Mucosa of gallbladder (tissue), 1 donor: ENCODE measurements around the gene ACOT11. TPM values are rescaled to one million over a fixed set of nuclear protein-coding genes. Genes with fewer than 3 reads are reported as not detected.

Experiments
- DNase-seq: peaks from one replicate; pipeline ENCODE4 v3.0.0-alpha.2; 2020; ENCODE audit warnings: low spot score
- total RNA-seq: library from RNA; stranded (reverse); gene quantifications from one replicate; pipeline ENCODE4 v1.2.1, GENCODE V29; 2021
- donor health status: DM: no; HTN: no; CAD: no.

Gene ACOT11
- total RNA-seq, 1 donor from 2014 or later: 38.1 TPM

DNA sequence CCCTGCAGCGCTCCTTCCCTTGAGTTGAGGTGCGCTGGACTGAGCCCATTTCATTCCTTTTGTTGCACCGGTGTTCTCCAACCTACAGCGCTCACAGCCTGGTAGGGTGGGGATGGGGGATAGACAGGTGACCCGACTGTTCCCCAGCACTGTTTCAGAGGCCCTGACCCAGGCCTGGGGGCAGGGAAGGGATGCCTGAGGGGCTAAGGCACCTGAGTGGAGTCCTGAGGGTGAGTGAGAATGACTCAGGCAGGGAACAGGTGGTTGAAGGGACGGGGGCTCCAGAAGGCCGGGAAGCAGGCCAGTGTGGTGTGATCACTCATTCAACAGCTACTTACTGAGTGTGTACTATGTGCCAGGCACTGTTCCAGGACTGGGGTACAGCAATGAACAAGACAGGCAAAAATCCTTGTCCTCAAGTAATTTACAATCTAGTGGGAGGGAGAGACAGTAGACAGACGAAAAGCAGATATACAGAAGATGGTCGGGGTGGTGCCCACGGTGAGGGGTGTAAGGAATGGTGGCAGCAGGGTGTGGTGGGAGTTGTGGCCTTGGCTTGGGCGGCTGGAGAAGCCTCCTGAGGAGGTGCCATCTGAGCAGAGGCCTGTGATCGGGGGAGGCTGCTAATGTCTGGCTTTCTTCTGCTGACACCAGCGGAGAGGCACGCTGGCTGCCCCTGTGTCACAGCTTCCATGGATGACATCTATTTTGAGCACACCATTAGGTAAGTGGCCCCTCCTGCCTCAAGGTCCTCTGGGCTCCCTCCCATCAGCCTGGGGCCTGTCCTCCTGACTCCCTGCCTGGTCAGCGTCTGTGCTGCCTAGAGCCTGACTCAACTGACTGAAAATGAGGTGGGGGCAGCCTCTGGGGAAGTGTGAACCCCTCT lies 37.4 kb downstream of the ACOT11 start:
- DNase-seq: no peak

DNA sequence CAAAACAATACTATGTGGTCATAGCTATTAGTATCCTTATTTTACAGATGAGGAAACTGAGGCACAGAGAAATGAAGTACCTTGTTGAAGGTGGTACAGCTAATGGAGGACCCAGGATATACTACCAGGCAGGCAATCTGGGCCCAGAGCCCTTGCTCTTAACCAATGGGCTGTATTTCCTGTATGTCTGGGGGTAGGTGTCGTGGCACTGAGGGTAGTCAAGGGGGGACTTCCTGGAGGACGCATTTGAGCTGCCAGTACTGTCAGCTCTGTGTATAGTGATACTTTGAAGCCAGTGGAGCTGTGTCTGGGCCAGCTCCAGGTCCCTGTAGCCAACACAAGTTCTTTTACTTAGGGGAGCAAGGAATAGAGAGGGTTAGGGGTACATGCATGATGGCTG lies 40.3 kb downstream of the ACOT11 start:
- DNase-seq: no peak

DNA sequence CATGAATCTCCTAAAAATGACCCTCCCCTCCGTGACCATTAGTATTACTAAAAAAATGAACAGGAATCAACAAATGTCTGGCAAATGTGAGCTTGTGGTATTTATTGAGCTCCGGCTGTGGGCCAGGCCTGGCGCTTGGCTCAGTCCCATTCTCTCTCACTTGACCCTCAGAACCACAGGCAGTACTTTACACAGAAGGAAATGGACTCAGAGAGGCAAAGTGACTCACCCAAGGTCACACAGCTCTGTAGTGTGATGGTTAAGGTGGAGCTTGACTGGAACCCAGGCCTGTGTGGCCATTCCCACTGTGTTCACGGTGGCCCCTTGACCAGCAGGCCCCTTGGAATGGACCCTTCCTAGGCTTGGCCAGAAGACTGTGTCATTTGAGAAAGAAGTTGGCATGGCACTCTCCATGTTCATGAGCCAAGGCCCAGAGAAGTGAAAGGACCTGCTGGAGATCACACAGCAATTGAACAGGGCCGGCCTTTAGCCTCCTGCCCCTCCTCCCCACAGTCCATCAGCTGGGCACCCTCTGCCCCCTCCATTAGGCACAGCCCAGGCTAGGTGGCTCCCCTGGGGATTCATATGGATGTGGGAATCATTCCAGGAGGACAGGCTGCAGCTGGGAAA lies 43.2 kb downstream of the ACOT11 start:
- no peak for DNase-seq

DNA sequence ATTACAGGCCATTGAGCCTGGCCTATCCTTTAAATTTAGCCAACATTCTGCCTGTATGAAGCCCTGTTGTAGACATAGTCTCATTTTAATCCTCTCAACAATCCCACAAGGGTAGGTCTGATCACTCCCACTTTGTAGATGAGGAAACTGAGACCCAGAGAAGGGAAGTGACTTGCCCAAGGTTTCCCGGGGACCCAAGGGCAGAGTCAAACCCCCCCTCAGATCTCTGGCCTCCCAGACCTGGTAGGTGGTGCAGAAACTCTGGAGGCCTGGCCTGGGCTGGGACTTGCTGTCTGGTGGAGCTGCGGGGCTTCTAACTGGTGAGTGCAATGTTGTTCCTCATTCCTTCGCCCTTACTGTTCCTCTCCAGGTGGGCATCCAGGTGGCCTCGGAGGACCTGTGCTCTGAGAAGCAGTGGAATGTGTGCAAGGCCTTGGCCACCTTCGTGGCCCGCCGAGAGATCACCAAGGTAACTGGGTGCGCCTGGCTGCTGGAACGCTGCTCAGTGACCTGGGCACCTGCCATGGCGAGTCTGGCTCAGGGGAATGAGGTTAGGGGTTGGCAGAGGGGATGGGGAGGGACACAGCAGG lies 45.6 kb downstream of the ACOT11 start:
- no peak for DNase-seq

DNA sequence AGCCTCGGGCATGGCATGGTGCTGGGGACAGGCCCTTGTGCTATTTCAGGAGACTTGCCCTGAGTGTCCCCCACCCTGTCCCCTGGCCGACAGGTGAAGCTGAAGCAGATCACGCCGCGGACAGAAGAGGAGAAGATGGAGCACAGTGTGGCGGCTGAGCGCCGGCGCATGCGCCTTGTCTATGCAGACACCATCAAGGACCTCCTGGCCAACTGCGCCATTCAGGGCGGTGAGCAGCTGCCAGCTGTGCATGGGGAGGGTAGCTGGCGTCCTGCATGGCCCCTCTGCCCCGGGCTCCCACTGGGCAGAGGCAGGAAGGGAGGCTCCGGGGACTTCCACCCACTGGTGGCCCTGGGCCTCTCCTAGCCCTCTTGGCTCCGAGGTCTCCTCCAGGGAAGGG lies 46.4 kb downstream of the ACOT11 start:
- DNase-seq: no peak

DNA sequence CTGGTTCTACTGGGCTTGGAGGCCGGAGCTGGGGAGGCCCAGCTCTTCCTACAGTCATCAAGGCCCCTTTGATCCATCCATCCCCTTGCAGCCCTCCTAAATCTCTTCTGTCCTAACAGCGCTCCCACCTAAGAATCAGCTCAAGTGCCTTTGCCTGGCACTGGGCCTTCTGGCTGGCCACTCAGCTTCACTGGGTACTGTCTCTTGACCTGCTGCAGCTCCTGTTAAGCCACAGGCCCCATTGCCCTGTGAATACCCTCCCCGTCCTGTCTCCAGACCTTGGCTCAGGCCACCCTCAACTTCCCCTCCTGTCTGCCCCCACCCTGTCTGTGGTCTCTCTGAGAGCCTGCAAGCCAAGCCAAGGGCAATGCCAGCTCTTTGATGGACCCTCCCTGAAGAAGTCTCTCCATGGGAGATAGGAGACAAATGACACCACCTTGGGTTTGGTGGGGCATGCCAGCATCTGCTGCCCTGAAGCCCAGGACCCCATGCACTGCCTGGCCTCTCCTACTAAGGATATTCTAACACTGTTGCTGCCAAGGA lies 48.0 kb downstream of the ACOT11 start:
- no peak for DNase-seq

DNA sequence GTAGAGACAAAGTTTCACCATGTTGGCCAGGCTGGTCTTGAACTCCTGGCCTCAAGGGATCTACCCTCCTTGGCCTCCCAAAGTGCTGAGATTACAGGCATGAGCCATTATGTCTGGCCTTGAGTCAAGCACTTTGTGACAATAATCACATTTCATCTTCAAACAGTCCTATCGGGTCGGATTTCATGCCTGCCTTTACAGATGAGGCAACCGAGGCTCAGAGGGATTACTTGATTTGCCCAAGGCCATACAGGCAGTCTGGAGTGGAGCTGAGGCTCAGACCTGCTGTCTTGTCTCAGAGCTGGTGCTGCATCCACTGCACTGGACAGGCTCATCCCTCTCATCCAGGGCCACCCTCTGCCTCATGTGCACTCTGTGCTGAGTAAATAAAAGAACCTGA lies 48.7 kb downstream of the ACOT11 start:
- no peak for DNase-seq

DNA sequence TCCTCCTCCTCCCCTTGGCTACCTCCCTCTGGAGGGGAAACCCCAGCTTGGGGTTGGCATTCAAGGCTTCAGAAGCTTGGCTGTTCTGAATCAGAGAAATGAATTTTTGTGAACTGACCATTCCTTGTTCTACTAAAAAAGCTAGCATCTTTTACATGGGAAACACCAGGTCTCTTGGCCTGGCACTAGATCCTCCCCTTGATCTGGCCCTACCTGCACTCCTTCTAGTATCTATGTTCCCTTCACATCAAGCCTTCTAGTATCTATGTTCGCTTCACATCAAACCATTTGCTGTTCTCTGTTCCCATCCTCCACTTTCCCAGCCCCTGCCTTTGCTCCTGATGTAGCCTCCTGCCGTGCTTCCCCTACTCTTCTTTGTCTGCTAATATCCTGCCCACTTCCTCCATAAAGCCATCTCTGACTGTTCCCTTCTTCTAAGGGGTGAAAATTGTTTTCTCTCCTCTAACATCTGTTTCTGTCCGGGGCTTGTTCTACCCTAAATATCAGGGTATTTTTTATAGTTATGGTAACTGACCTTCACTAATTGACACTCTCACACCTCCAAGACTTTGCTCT lies 49.5 kb downstream of the ACOT11 start:
- no peak for DNase-seq

DNA sequence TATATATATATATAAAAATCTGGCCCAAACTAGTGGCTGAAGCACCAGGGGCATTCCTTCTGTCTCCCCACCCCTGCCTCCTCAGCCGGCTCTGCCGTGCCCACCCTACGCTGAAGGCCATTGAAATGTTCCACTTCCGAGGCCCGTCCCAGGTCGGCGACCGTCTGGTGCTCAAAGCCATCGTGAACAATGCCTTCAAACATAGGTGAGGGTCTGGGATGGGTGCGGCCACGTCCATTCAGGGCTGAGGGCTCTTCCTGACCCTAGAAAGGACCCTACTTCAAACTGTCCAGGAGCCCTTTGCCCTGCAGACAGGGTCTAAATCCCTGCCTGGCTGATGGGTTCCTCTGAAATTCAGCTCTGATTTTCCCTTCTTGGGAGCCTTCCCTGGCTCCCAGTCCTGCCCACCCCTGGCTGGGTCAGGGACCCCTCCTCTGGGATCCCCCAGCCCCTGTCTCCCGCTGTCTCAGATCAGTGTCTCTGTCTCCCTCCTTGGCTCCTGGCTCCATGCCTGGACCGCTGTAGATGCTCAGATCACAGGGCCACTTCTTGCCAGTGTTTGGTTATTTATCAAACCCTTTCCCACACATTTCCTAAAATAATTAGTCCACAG lies 51.3 kb downstream of the ACOT11 start:
- DNase-seq: no peak

DNA sequence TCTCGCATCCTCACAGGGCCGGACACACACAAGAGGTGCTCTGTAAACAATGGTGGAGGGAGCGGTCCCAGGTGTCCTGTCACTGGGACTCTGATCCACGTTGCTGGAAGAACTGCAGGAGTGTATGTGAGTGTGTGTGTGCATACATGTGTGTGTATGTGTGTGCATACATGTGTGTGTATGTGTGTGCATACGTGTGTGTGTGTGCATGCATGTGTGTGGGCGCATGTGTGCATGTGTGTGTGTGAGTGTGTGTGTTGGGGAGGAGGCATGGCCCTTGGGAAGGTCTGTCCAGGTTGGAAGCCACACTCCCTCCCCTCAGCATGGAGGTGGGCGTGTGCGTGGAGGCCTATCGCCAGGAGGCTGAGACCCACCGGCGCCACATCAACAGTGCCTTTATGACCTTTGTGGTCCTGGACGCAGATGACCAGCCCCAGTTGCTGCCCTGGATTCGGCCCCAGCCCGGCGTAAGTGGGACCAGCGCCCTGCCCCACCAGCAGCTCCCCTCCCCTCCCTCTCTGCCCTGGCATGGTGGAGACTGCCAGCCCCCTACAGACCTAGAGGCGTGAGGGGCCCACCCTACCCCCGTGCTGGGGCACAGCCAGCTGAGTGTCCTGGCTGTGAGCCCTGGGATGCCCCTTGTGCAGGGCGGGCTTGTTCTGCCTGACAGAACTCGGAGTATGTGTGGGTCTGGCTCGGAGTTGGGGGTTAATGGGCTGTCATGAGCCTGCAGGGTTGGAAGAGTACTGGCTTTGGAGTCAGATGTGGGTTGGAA lies 53.1 kb downstream of the ACOT11 start:
- DNase-seq: no peak

DNA sequence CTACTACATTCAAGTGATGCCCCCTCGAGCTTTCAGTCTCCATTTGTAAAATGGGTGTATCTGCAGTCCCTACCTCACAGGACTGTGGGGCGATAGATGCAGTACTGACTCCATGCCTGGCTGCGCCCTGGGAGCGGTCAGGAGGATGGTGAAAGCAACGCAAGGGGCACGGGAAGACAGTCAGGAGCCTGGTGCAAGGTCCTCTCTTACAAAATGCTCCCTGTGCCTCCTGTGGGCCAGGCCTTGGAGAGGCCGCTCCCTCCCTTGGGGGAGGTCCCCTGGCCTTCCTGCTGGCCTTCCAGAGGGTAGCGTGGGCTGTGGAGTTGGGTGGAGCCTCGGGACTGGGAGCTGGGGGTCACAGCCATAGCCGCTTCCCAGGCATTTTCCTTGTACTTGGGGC lies 53.7 kb downstream of the ACOT11 start:
- DNase-seq: no peak

DNA sequence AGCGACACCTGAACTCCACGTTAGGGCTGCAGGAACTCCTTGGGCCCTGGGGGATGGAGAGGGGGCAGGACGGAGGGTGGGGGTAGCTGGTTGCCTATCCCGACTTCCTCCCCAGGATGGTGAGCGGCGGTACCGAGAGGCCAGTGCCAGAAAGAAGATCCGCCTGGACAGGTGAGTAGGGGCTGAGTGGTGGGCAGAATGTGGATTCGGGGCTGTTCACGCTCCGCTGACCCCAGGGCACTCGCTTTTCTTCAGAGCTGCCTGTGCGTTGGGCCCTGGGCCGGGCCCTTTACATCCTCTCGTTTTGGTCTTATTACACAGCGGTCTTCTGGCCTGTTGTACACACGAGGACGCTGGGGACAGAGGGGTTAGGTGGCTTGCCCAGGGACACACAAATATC lies 54.5 kb downstream of the ACOT11 start:
- DNase-seq: no peak

DNA sequence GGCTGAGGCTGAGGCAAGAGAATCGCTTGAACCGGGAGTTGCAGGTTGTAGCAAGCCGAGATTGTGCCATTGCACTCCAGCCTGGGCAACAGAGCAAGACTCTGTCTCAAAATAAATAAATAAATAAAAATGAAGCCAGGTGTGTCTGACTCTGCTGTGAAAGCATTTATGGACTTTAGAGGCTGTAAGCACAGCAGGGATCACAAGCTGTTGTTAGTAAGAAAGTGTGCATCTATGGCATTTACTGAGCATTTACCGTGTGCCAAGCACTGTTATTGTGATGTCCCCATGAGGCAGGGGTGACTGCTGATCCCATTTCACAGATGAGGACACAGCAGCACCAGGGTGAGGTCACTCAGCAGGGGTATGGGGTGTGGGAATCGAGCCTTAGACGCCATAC lies 55.2 kb downstream of the ACOT11 start:
- no peak for DNase-seq

DNA sequence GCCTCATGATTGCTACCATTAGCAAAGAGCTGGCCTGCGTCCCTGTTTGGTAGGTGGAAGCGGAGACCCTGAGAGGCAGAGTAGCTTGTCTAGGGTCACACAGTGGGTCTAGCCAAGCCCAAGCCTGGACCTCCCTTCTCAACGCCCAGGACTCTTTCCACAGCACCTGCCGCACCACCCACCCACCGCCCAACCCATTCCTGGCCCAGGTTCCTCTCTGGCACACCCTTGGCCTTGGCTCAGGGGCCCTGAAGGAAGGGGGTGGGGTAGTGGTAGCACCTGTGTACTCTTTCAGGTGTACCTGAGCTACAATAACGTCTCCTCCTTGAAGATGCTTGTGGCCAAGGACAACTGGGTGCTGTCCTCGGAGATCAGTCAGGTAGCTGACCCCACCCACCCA lies 56.0 kb downstream of the ACOT11 start:
- no peak for DNase-seq

DNA sequence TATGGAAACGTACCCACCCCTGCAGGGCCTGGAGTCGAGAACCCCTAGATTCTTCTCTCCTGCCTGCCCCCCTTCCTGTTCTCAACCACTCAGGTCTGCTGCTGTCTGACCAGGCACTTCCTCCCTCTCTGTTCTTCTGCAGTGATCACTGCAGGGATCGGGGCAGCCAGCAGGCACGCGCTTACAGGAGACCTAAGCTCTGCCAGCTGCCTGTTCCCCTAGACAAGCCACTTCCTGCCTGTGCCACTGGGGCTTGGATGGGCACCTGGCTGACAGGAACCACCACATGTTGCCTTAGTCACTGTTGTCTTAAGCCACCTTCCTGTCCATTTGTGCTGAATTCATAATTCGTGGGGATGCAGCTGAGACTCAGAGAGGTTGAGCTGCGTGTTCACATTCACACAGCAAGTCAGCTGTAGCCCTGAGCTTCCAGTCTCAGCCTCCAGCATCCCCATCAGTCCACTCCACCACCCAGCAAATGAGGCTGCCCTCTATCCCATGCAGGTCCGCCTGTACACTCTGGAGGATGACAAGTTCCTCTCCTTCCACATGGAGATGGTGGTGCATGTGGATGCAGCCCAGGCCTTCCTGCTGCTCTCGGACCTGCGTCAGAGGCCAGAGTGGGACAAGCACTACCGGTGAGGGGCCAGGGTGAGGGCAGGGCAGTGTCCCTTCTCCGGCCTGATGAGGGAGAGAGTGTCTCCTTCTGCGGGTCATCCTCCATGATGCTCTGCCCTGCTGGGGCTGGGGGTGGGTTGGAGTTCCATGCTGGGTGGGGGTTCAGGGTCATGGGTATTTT lies 56.7 kb downstream of the ACOT11 start:
- no peak for DNase-seq

DNA sequence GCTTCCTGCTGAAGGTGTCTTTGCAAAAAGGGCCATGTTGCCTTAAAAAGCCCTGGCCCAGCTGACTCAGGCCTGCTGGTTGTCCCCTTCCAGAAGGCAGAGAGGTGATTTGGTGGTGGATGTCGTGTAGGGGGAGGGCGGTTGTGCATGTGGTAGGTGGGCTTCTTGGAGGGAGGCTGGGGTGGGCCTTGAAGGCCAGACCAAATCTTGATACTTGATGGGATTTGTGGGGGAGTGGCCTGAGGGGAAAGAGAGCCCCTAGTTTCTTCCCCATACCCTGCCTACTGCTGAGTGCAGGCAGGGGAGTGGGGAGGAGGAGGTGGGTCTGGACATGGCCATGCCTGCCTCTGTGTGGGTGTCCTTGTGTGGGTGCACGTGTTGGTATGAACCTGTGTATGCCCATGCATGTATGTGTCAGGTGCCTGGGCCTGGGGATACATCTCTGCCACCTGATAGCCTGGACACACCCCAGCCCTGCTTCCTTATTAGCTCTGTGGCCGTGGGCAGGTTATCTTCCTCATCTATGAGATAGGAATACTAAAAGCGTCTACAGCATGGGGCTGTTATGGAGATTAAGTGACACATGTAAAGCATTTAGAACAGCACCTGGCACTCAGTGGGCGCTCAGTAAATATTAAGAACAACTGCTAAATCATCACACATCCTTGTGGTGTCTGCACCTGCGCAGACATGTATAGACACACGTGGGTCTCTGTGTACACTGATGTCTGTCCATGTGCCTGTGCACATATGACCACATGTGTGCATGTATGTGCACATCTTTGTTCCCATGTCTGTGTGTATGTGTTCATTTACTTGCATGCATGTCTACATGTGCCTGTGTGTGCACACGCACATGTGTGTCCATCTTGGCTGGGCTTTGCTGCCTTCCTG lies 58.3 kb downstream of the ACOT11 start:
- DNase-seq: no peak

DNA sequence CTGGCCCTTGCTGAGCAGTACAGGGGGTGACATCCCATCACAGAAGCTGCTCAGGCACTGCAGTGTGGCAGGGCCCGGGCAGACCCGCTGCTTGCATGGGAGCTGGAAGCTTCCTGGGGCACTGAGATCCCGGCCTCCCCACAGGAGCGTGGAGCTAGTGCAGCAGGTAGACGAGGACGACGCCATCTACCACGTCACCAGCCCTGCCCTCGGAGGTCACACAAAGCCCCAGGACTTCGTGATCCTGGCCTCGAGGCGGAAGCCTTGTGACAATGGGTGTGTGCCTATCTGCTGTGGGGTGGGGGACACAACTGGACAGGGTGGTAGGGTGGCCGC lies 58.9 kb downstream of the ACOT11 start:
- no peak for DNase-seq

DNA sequence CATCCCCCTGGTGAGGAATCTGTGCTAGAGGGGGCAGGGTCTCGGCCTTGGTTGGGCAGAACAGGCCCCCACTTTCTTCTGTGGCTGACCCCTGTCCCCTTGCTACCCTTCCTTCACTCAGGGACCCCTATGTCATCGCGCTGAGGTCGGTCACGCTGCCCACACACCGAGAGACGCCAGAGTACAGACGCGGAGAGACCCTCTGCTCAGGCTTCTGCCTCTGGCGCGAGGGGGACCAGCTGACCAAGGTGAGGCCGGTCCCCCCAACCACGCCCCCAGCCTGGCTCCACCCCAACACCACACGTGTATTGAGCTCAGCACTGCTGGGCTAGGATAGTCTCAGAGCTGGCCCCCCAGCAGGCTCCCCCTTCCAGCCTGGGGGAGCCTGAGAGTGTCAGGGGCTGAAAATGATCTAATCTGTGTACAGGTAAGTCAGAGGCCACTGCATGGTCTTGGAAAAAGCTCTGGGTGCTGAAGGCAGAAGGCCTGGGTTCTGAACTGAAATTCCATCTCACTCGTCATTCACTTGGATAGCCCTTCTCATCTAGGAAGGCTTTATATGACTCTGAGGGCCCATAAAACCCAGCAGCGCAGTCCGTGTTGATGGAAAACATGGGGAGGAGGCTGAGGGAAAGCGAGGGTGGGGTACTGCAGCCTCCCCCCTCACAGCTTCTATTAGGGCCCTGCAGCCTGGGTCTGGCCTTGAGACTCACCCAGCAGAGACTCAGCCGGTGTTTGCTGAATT lies 60.0 kb downstream of the ACOT11 start:
- DNase-seq: no peak
